D721Med (cell line): ENCODE measurements around the gene ACSM3.

Experiments
- DNase-seq: peaks from one replicate; pipeline ENCODE4 v3.0.0; 2011; ENCODE audit warnings: low spot score; ENCODE audit not compliant: insufficient read length
- FAIRE-seq: peaks from 2 replicates; lab custom pipeline; 2011; peaks lifted over from hg19 to GRCh38; lab: Jason Lieb, UNC
- CTCF ChIP-seq: IDR thresholded peaks from 2 replicates; pipeline ENCODE4 v1.5.1; 2012; ENCODE audit warnings: mild to moderate bottlenecking, control low read depth; ENCODE audit not compliant: insufficient read depth; ENCODE audit errors: missing control alignments

Gene ACSM3

DNA sequence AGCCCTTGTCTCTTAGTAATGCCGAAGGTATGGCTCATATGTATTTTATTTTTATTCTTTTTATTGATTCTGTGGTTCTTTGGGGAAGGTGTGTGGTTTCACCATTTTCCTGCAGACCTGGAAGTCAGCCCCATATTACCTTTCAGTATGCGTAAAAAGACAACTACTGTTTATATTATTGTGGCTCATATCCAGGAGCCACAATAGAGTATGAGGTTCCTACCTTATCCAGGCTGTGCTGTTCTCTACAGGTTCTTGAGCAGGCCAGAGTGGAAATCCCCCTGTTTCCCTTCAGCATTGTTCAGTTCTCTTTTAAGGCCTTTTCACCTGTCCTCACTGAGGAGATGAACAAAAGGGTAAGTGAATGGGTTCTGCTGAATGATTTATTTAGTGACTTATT, 75.7 kb downstream of the ACSM3 start:
- FAIRE-seq (no peak), DNase-seq (no peak)
- TF ChIP-seq CTCF, result no peak

- FAIRE-seq (no peak), DNase-seq (no peak)
- TF ChIP-seq CTCF, result no peak
These were observed 80.2 kb downstream of the ACSM3 start for GRCh38 chr16:20844054-20844453.

DNA sequence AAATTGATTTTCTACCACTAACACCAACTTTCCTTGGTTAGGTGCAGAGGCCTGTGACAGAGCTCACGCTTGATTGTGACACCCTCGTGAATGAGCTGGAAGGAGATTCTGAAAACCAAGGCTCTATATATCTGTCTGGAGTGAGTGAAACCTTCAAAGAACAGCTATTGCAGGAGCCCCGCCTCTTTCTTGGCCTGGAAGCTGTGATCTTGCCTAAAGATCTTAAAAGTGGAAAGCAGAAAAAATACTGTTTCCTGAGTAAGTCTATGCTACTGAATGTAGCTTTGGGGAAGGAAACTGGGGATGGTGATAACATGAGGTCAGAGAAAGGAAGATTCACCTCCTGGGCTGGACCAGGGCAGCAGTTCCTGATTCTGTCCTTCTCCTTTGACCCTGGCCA, 80.8 kb downstream of the ACSM3 start:
- no peak for FAIRE-seq
- DNase-seq, result no peak
- TF ChIP-seq CTCF, result no peak

DNA sequence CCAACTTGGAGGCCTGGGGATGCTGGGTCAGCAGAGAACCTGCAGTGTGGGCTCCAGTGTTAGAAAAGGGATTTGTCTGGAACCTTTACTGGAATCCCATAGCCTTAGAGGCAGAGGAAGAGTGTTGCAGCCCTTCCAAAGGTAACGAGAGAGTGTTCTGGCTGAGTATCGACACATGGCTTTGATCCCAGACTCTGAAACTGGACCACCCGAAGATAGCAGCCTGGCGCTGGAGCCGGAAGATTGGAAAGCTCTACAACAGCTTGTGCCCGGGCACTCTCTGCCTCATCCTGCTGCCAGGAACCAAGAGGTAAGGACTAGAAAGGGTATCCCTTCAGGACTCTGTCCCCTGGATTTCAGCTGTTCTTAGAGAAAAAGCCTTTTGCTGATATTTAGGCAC, 82.2 kb downstream of the ACSM3 start:
- TF ChIP-seq CTCF, result no peak
- no peak for FAIRE-seq

GRCh38 chr16:20846551-20846950, 82.7 kb downstream of the ACSM3 start:
- no peak for FAIRE-seq
- no peak for DNase-seq
- no peak for TF ChIP-seq CTCF

More for the DNA sequence above, 82.2 kb downstream of the ACSM3 start:
- DNase-seq, result no peak
